GM19328 (cell line): Measurements from ENCODE around the gene TPST2.

ENCODE experiments used
- ATAC-seq: cut with Tn5 transposase; IDR thresholded peaks from one replicate; pipeline ENCODE4 v1.9.1; 2021; ENCODE audit warnings: mild to moderate bottlenecking, moderate library complexity; ENCODE audit not compliant: unreplicated experiment

TPST2 gene

DNA sequence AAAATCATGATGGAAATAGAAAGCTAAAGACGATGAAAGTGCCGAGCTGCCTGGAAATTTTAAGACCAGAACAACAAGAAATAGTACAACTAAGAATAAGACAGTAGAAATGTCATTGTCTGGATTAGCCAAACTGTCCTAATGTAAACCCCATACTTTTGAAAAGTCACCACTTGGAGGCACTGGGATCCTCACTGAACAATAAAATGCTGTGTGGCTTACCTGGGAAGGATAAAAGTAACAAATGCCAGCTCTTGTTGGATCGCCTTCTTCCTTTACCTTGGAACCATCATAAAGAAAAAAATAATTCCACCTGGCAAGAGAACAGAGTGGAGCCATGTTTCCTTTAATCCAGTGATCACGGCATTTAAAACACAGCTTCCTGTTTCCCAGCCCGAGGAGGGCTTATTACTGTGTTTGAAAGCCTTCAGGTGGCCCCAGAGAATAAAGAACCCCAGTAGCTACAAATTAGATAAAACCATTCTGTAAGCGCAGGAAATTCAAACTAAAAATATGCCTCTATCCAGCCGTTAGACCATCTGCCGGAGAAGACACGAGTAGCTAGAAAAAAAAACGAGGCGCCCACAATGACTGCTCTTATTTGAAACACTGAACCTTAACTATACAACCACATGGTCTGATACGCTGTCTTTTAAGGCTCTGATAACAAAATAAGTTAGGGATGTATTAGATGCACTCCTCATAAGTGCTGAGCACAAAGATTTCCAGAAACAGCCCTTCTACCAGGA, 110.7 kb downstream of the TPST2 start:
- ATAC-seq = no peak

- ATAC-seq = no peak
Measured at GRCh38 chr22:26477341-26477731, 112.6 kb downstream of the TPST2 start.

- no peak for ATAC-seq
Measured at GRCh38 chr22:26476705-26477340, 113.1 kb downstream of the TPST2 start.

DNA sequence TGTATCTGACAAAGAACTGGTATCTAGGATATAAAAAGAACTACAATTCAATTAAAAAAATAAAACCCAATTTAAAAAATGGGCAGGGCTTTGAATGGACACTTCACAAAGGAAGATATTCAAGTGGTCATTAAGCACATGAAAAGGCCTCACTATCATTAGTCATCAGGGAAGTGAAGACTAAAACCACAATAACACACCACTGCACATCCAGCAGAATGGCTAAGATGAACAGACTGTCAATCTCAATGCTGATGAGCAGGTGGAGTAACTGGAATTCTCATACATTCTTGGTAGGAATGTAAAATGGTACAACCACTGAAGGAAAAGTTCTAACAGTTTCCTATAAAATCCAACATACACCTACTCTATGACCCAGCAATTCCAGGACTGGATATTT, 115.2 kb downstream of the TPST2 start:
- no peak for ATAC-seq
